HG02623 (cell line): ENCODE measurements around the gene HSPA2.
"Not testable (repeated sequence)": the region's sequence is repeated elsewhere in the genome, so short reads cannot be mapped to it uniquely, and the experiment has no call there.

Experiments
- ATAC-seq: cut with Tn5 transposase; IDR thresholded peaks from one replicate; pipeline ENCODE4 v1.9.1; 2021; ENCODE audit warnings: moderate library complexity; ENCODE audit not compliant: unreplicated experiment

Gene HSPA2

GRCh38 chr14:64513271-64513670, 27.3 kb upstream of the HSPA2 start:
- ATAC-seq, result no peak

- ATAC-seq, result no peak
Measured at GRCh38 chr14:64515053-64515452, 25.5 kb upstream of the HSPA2 start.

GRCh38 chr14:64516969-64517368, 23.6 kb upstream of the HSPA2 start:
- ATAC-seq, result no peak

GRCh38 chr14:64517667-64518066, 22.9 kb upstream of the HSPA2 start:
- not testable (repeated sequence) for ATAC-seq

- no peak for ATAC-seq
Measured at GRCh38 chr14:64518229-64518628, 22.3 kb upstream of the HSPA2 start.

GRCh38 chr14:64520699-64521098, 19.8 kb upstream of the HSPA2 start:
- ATAC-seq, result no peak

GRCh38 chr14:64522591-64523355, 17.8 kb upstream of the HSPA2 start:
- no peak for ATAC-seq

GRCh38 chr14:64525354-64525753, 15.2 kb upstream of the HSPA2 start:
- ATAC-seq, result no peak

GRCh38 chr14:64531567-64531966, 9.0 kb upstream of the HSPA2 start:
- ATAC-seq, result no peak

GRCh38 chr14:64536488-64537245, 3.9 kb upstream of the HSPA2 start:
- no peak for ATAC-seq

GRCh38 chr14:64541261-64541971, 875 bp downstream of the HSPA2 start:
- no peak for ATAC-seq

- ATAC-seq, result no peak
Measured at GRCh38 chr14:64541972-64542835, 1.7 kb downstream of the HSPA2 start.

GRCh38 chr14:64542836-64543201, 2.3 kb downstream of the HSPA2 start:
- ATAC-seq, result no peak

- ATAC-seq, result no peak
Measured at GRCh38 chr14:64544607-64545312, 4.2 kb downstream of the HSPA2 start.

GRCh38 chr14:64549016-64549415, 8.5 kb downstream of the HSPA2 start:
- ATAC-seq, result no peak

- no peak for ATAC-seq
Measured at GRCh38 chr14:64549791-64550620, 9.5 kb downstream of the HSPA2 start, which contains the start of gene PPP1R36. PPP1R36 (plus strand) TSS chr14:64549961; CDS start chr14:64549998, 37 bp downstream.

- ATAC-seq, result no peak
Measured at GRCh38 chr14:64550621-64551333, 10.2 kb downstream of the HSPA2 start.

- ATAC-seq, result no peak
Measured at GRCh38 chr14:64554556-64554955, 14.0 kb downstream of the HSPA2 start.

- no peak for ATAC-seq
Measured at GRCh38 chr14:64556526-64556925, 16.0 kb downstream of the HSPA2 start.
